DND-41 (cell line): ENCODE measurements around the gene BTBD8.

Experiments
- CTCF ChIP-seq: IDR thresholded peaks from 2 replicates; pipeline ENCODE4 v1.5.1; 2012; ENCODE audit warnings: borderline replicate concordance, low read length, moderate library complexity, mild to moderate bottlenecking; ENCODE audit not compliant: poor library complexity, severe bottlenecking; ENCODE audit errors: extremely low read depth
- EZH2 ChIP-seq: IDR thresholded peaks from 3 replicates; pipeline ENCODE4 v1.6.1; 2012; ENCODE audit warnings: borderline replicate concordance, low read depth, mild to moderate bottlenecking, moderate library complexity, low read length, inconsistent platforms; ENCODE audit not compliant: severe bottlenecking

DNA sequence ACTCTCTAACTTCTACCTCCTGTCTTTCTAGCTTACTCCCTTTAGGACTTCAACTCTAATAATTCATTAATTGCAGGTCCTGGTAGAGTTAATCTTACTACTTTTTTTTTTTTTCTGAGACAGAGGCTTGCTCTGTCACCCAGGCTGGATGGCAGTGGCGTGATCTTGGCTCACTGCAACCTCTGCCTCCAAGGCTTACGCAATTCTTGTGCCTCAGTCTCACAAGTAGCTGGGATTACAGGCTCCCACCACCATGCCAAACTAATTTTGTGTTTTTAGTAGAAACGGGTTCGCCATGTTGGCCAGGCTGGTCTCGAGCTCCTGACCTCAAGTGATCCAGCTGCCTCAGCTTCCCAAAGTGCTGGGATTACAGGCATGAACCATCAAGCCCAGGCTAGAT, 15.7 kb downstream of the BTBD8 start:
- TF ChIP-seq CTCF (no peak), EZH2 (no peak)
